Measurements from ENCODE around the gene ZNF629.

- TF ChIP-seq BACH2 (CRISPR knock-in tag; IDR thresholded peaks at IDR 0.05; ENCODE audit: borderline replicate concordance) = no peak
- TF ChIP-seq CSDC2 (CRISPR knock-in tag; IDR thresholded peaks at IDR 0.05) = no peak
- TF ChIP-seq TCF4 (CRISPR knock-in tag; IDR thresholded peaks at IDR 0.05; ENCODE audit: borderline replicate concordance) = no peak
- no peak for TF ChIP-seq ZNF70 (CRISPR knock-in tag; IDR thresholded peaks at IDR 0.05)
- no peak for TF ChIP-seq PATZ1 (CRISPR knock-in tag; IDR thresholded peaks at IDR 0.05; ENCODE audit: borderline replicate concordance)
- TF ChIP-seq PPARA (CRISPR knock-in tag; IDR thresholded peaks at IDR 0.05; ENCODE audit: borderline replicate concordance) = no peak
- TF ChIP-seq ZFP3 (CRISPR knock-in tag; IDR thresholded peaks at IDR 0.05) = no peak
- TF ChIP-seq GLIS3 (CRISPR knock-in tag; IDR thresholded peaks at IDR 0.05) = no peak
- TF ChIP-seq ZNF8 (CRISPR knock-in tag; IDR thresholded peaks at IDR 0.05) = no peak
- TF ChIP-seq ESRRG (CRISPR knock-in tag; IDR thresholded peaks at IDR 0.05) = no peak
- TF ChIP-seq ZC3H10 (CRISPR knock-in tag; IDR thresholded peaks at IDR 0.05) = no peak
- TF ChIP-seq RARB (CRISPR knock-in tag; IDR thresholded peaks at IDR 0.05) = no peak
Measured at GRCh38 chr16:30784215-30784614, 2.8 kb downstream of the ZNF629 start.
